Ureter (tissue), 1 donor: ENCODE results near the gene RNU6-8. TPM values are rescaled to one million over a fixed set of nuclear protein-coding genes. Genes with fewer than 3 reads are reported as not detected.

ENCODE experiments used
- DNase-seq: peaks from one replicate; pipeline ENCODE4 v3.0.0-alpha.2; 2020; ENCODE audit warnings: low spot score
- total RNA-seq: library from RNA; stranded (reverse); gene quantifications from one replicate; pipeline ENCODE4 v1.2.4, GENCODE V29; 2023
- donor health status: DM: yes; HTN: yes; CAD: no.

RNU6-8 gene
- total RNA-seq, 1 donor from 2014 or later, result not detected

DNA sequence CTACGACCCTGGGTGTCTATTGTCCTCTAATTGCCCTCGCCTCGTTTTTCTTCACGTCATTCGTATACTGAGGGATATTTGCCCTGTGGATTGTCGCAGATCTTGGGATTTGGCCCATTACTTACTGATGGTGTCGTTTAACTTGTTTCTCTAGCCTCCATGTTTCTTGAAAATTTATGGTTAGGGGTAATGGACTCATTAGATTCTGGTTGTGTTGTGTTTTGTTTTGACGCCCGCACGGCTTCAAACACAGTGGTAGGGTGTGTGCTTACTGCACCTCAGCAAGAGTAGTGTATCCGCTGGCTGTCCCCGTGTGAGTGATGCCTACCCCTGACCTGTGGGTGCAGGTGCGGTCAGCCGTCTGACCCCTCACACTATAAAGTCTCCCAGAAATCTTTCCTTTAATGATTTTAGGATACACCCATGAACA is 874 bp upstream of the RNU6-8 start:
- no peak for DNase-seq

DNA sequence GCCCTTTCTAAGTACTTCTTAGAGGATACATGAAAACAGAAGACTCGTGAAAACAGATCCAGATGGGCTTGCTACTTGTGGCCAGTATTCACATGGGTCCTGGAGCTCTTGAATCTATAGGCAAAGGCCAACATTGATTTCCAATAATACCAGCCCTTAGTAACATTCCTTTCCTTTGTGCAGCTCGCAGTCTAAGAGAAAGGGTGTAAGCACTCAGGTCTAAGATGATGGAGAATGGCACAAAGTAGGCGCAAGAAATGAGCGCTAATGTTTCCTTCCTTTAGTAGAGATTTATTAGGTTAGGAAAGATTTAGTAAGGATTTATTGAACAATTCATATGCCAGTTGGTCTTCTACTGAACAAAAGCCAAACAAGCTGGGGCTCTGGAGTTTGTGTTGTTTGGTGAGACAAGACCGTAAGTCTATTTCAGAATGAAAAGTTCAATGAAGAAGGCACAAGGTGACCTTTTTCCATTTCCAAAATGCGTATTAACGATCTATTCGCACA is 525 bp downstream of the RNU6-8 start:
- no peak for DNase-seq

DNA sequence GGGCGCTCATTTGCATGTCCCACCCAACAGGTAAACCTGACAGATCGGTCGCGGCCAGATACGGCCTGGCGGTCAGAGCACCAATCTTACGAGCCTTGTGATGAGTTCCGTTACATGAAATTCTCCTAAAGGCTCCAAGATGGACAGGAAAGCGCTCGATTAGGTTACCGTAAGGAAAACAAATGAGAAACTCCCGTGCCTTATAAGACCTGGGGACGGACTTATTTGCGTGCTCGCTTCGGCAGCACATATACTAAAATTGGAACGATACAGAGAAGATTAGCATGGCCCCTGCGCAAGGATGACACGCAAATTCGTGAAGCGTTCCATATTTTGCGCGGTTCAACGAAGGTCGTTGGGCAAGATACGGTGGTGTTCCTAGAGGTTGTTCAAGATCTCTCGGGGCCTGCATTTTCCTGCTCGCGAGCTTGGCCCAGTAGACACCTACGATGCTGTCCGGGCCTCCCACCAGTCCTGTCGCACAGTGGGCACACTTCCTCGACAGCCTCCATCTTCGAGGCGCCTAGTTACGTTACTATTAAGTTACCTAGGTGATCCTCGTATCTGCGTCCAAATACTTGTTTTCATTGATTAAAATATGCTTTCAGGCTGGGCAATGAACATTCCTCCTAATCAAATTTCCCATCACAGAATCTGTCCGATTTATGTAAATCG is 1.1 kb downstream of the RNU6-8 start, which contains the start of gene RNU6-7:
TSS of gene RNU6-7 (plus strand) at position 230 of the 675 bp plus-strand sequence.
- DNase-seq, result no peak

DNA sequence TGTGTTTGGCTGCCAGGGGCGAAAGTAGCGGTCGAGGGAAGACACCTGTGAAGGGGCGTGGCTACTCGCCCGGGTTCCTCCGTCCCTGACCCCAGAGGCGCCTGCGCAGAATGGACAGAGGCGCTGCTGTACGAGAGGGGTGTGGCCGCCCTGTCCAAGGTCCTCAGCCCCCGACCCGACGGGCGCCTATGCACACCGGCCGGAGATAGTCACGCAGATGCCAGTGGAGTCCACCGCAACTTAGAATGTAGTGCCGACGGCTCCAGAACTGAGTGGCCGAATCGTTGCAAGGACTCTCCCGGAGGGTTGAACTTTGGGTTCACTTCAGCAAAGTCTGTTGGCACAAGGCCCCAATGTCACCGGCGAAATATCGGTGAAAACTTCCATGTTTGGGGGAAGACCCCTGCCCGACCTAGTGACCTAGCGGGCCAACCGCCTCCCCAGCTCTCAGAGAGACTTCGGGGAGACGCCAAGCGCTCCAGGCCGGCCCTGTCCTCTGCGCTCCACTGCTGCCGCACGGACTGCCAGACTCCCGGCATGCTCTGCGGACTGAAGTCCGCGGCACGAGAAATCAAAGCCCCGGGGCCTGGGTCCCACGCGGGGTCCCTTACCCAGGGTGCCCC is 1.8 kb downstream of the RNU6-8 start:
- peak; percentile 77 for DNase-seq

DNA sequence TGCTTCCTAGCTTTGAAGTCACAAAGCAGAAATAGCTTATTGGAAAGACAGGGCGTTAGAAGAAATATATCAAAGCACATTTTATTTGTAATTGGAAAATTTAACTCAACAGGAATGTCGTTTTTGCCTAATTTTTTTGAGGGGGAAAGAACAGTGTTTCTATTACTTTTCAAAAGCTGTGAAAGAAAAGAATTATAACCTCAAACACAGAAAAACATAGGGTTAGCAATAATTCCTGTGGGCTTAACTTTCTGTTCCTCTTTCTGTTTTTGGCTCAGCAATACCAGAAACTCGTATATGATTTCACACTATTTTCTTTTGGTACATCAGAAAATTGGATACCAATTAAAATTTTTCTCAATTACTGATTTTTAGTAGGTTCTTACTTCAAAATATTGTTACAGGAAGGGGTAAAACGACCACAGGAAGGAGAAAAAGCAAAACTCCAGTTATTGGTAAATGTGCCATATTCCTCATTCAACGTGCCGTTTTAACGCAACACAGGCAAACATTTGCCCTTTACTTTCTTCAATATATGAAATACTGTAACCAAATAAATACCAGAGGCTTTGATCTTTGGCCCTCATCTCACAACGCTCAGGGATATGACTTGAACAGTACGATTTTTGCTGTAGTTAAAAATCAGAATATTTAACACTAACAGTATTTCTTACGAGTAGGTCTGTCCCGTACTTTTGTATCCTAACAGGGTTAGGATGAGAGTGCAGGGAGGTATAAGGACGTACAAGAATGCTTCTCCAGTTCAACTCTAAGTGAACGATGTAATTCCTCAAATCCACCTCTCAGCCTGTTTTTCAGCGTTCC is 2.5 kb downstream of the RNU6-8 start:
- no peak for DNase-seq

DNA sequence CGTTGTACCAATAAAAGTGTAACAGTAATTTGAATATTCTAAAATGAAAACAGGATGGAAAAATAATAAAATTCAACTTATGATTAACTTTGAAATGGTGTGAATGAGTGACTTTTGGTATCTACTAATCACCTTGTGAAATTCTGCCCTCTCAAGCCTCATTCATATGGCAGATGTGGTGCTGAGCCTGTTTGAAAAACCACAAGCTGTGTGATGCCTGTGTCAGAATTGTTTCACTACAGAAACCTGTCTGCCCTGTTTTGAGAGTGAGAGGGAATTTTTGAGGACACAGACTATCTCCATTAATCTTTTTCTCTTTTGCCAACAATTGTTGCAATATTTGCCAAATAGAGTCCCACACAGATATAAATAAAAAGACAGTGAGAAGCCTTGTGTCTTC is 5.2 kb downstream of the RNU6-8 start:
- DNase-seq, result no peak

DNA sequence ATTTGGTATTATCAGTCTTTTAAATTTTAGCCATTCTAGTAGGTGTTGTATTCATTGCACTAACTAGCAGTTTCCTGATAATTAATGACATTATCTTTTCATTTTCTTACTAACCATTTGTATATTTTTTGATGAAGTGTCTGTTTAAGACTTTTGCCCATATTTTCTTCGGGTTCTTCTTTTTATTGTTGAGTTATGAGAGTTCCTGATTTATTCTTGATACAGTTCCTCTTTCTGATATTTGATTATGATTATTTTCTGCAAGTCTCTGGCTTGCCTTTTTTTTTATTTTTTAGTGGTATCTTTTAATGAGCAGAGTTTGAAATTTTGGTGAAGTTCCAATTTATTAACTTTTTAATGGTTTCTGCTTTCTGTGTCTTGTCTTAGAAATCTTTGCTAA is 7.4 kb downstream of the RNU6-8 start:
- no peak for DNase-seq

DNA sequence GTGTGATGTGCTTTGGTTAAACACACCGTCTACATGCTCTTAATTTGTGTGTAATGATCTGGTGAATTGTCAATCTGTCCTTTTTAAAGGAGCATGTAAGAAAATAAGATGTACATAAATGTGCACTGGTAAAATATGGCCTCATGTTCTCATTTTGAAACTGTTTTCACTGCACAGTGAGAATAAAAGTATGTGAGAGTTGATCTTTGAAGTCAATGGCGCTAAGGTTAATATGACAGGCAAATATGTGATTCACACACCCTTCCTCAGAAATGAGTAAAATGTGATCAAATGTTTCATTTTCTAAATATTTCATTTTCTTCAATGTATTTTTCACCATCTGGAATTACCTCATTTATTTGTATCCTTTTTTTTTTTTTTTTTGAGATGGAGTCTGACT is 9.5 kb downstream of the RNU6-8 start:
- DNase-seq, result no peak

DNA sequence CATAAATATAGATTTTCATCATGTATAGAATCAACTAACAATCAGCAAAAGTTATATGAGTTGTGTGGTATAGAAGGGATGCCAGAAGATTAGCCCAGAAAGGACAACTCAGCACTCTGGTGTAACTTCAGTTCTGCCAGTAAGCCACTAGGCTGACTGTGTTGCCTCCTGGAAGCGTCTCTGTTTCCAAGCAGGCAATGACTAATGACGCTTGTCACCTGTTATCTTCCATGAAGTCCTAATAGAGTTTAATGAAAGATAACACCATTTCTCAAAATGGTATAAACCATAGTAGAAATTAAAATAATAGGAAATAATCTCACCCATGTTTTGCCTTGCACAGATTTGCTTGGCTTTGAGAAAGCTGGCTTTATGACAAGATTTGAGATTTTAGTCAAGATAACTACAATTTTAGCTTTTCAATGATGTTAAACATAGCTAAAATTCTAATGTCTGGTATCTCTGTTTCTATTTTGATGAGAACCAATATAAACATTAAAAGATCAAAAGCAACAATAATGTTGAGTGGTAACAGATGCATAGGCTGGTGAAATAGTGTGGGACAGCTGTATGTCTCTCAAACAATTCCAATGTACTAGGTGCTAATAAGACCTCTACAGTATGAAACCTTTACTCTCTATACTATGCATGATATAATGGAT is 10.2 kb downstream of the RNU6-8 start:
- no peak for DNase-seq

DNA sequence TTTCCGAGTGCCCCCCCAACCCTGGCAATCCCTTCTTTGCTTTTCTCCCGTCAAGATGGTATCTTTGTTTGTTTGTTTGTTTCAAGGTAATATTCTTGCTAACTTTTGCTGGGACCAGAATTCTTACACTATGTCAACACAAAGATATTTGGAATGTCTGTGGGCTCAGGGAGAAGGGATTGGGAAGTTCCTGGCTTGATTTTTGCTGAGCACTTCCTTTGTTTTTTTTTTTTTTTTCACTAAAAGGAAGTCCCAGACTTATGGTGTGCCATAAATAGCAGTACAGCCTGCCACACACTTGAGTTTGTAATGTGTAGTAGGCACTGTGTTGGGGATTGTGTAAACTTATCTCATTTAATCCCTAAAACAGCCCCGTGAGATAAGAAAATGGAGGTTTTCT is 12.4 kb downstream of the RNU6-8 start:
- DNase-seq, result no peak

DNA sequence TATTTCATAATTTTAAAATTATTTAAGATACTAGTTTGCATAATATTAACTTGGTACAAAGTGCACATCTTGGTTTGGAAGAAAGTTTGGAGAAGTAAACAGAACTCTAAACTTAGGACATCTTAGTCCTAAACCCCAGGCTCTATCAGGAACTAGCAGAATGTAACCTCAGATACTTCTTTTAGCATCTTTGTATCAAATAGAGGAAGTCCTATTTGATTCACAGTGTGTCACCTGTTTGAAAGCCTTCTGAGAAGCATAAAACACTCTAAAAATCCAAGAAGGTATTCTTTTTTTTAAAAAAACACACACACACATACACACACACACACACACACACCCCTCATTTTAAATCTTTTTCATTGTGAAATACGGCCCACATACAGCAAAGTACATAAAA is 13.3 kb downstream of the RNU6-8 start:
- no peak for DNase-seq

DNA sequence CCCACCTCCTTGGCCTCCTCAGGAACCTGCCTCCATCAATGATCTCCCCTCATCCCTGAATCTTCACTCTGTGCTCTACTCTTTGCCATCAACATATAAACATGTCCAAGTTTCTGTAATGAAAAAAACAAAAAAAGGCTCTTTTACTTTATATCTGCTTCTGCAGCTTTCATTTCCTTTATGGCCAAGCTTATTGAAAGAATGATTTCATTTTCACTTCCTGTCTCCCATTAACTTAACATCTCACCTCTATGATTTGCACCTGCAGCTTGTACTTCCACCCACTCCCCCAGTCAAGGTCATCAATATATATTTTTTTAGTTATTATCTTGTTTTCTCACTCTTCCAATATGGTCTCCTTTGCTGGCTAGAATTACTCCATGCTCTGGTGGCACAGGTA is 16.8 kb downstream of the RNU6-8 start:
- DNase-seq, result no peak

DNA sequence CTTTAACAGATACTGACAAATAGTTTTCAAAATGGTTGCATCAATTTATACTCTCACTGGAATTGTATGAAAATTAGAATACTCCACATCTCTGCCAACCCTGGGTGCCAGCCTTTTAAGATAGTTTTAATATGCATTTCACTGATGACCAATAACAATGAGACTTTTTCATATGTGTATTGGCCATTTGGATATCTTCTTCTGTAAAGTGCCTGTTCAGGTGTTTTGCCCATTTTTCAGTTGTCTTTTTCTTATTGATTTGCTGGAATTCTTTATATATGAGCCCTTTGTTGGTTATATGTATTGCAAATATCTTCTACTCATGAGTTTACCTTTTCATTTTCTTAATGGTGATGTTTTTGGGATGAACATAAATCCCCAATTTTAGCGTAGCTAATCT is 18.0 kb downstream of the RNU6-8 start:
- no peak for DNase-seq

DNA sequence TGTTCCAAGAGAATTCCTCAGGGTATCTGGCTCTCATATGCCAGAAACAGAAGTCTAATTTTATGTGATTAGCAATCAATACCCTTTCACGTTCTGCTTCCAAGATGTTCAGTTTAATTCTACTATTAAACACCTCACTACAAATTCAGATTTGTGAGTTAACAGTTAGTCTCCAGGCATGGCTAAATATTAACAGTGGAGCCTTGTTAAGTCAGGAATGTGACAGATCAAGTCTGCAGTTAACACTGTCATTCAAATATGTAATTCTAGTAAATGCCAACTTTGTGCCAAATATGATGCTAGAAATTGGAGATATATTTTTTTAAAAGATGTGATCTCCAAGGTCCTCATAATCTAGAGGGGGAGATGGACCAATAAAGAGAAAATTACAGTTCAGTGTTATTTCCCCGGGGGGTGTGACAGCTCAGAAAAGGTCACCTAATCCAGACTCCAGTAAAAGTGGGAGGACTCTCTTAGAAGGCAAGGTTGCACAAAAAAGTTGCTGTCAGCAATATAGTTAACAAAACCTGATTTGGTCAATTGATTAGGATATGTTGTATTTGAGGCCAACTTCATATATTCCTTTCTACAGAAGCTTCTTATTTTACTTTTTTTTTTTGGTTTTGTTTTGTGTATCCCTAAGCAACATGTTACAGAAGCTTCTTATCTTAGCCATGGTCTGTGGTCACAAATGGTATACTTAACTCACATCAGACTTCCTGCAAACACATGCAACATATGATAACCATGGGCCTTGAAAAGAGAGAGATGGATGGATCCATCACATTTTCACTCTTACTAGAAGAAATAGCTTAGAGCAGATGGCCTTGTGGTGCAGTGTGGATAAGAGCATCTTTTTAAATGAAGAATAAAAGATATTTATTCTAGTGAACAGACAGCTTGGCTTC is 19.7 kb downstream of the RNU6-8 start:
- DNase-seq, result no peak

DNA sequence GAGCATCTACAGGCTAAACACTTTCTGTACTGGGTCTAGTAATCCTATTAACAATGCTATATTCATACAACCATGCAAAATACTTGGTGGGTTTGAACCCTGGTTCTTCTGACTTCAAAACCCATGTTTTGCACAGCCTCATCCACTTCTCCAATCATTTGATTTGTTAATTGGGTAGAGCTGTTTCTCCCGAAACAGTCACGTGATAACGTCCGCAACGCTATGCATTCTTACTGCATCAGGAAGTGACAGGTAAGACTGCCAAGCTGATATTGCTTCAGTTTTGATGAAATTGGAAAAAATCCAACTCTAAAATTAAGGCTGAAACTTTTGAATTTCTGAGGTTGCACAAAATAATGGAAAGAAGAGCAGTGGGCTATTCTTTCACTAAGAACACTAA is 31.6 kb downstream of the RNU6-8 start:
- DNase-seq, result no peak

DNA sequence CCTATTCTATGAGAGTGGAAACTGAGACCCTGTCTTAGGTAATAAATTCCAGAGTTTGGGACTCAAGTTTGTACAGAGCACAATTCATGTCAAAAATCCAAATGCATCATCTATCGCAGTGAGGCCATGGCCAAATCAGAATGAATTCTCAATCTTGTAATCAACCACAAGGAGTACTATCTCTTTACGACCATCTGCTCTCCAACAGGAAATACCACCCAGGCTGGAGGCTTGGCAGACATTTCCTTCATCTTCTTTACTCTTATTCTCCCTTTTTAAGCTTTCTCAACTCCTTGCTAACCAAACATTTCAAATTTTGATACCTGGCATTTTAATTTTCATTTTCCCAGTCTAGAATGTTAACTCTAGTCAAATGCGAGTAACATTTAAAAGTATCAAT is 33.9 kb downstream of the RNU6-8 start:
- DNase-seq, result no peak

DNA sequence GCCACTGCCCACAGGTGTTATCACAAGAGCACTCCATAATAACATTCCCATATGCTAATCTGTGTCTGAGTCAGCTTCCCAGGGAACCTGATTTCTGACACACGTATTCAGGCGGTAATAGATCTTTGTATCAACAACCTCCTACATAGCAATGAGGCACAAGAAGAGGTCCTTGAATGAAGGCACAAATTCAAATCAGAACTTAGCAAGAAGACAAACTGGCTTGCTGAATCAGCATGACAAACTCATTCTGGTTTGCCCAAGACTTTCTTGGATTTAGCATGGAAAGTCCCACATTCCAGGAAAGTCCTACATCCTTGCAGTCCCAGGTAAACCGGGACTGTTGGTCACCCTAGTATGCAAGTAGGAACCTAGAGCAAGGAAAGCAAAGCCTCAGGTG is 35.2 kb downstream of the RNU6-8 start:
- no peak for DNase-seq

DNA sequence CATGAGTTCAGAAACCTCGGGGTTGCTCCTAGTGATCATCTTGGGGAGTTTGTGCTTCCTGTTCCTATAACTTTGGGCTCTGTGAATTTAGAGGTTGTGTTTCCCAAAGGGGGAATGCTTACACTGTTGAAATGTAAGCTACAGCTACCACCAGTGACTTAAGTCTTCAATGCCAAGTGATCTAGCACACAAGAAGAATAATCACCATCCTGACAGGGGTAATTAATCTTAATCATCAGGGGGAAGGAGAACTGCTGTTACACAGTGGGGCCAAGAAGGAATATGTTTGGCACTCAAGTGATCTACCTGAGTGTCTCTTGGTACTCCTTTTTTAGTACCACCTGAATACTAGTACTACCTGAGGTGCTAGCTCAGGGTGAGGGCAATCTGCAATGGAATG is 36.1 kb downstream of the RNU6-8 start:
- DNase-seq, result no peak

DNA sequence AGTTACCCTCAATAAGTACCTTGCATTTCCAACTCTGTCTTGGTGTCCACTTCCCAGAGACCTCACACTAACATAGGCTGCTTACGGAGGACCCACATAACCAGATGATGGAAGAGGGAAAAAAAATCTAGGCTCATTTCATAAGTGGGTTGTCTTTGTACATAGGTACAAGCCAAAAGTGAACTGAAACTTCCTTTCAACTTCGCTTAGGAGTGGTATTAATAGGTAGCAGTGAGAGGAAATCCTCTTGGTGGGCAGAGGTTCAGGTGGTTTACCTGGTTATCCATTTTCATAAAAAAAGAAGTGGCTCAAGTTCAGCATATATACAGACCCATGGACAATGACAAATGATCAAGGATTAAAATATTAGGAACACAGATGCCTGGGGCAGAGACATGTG is 37.0 kb downstream of the RNU6-8 start:
- no peak for DNase-seq
